Measurements from ENCODE around the gene MSANTD2.

The MSANTD2 gene

DNA sequence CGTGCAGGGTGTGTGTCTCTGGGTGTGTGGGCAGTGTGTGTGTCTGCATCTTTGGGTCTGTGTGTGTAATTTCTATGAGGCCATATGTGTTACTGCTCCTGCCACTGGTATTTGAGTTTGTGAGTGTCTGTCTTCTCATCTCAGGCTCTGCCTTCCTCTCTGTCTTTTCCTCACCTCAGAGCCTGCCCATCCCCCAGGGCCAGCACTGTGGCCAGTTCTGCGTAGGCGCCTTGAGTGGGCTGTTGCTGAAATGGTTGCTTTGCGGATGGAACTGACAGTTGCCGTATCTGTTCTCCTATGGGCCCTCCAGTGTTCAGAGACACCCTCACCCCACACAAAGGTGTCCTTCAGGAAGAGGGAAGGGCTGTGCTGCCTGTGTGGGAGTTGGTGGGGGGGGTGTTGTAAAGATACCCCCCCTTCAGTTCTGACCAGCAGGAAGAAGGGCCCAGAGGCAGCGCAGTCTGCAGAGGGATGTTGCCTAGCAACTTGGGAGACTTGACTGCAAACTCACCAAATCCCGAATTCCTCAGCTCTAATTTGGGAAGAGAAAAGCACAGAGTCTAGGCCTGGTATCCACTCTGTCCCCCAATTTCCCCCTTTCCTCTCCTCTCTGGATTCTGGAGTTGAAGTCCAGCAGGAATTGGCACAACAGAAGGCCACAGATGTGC lies 62.4 kb downstream of the MSANTD2 start:
- TF ChIP-seq, protein P1, sequence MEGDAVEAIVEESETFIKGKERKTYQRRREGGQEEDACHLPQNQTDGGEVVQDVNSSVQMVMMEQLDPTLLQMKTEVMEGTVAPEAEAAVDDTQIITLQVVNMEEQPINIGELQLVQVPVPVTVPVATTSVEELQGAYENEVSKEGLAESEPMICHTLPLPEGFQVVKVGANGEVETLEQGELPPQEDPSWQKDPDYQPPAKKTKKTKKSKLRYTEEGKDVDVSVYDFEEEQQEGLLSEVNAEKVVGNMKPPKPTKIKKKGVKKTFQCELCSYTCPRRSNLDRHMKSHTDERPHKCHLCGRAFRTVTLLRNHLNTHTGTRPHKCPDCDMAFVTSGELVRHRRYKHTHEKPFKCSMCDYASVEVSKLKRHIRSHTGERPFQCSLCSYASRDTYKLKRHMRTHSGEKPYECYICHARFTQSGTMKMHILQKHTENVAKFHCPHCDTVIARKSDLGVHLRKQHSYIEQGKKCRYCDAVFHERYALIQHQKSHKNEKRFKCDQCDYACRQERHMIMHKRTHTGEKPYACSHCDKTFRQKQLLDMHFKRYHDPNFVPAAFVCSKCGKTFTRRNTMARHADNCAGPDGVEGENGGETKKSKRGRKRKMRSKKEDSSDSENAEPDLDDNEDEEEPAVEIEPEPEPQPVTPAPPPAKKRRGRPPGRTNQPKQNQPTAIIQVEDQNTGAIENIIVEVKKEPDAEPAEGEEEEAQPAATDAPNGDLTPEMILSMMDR (IDR thresholded peaks at IDR 0.05; ENCODE audit: low read depth, low read length), result no peak
- TF ChIP-seq POLR2A (IDR thresholded peaks at IDR 0.05; ENCODE audit: extremely low read depth, insufficient read length) (no peak), MYC (IDR thresholded peaks at IDR 0.05; ENCODE audit: low read depth, low read length) (no peak)
- TF ChIP-seq, protein P2, sequence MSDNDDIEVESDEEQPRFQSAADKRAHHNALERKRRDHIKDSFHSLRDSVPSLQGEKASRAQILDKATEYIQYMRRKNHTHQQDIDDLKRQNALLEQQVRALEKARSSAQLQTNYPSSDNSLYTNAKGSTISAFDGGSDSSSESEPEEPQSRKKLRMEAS (IDR thresholded peaks at IDR 0.05; ENCODE audit: low read depth, low read length), result no peak
- H3K4me3 ChIP-seq (ENCODE audit: low read depth, low read length), result no peak overlapping the region
- DNase-seq (ENCODE audit: low read depth), result no peak

DNA sequence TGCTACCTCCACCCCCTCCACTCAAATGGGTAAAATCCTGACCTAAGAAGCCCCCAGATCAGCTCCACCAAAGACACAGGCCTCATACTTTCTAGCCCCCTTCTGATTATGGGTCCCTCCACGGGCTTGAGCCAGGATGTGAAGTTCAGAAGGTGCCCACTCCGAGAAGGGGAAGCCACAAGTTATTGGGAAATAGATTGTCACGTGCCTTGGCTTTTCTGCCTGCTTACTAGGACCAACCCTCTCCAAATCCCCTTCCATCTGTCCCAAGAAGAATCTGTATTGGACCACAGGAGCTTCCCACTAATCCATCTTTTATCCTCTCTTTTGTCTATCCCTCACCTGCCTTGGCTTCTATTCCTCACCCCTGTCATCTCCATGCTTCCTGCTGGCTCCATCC lies 63.5 kb downstream of the MSANTD2 start:
- TF ChIP-seq, protein P2 (IDR thresholded peaks at IDR 0.05; ENCODE audit: low read depth, low read length), result peak; percentile 93
- TF ChIP-seq POLR2A (IDR thresholded peaks at IDR 0.05; ENCODE audit: extremely low read depth, insufficient read length), result no peak
- DNase-seq (ENCODE audit: low read depth), result peak; percentile 71

DNA sequence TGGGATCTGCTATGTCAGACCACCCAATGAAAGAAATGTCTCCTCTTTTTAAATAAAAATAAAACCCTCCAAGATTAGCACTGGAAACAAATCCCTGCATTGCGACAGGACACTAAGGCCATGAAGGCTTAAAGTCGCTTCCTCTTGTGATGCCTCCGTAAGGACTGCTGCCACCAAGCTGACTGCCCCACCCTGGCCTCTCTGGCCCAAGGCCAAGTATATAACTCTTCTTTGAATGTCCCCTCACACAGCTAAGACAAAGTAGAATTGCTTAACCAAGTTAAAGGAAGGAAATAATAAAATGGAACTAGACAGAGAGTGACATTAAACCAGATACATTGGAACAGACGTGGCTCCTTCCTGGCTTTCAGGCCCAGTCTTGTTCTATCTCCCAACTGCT lies 68.0 kb downstream of the MSANTD2 start:
- TF ChIP-seq, protein P1 (IDR thresholded peaks at IDR 0.05; ENCODE audit: low read depth, low read length), result no peak
- TF ChIP-seq, protein P2 (IDR thresholded peaks at IDR 0.05; ENCODE audit: low read depth, low read length), result no peak
- no peak for TF ChIP-seq MYC (IDR thresholded peaks at IDR 0.05; ENCODE audit: low read depth, low read length)
- TF ChIP-seq POLR2A (IDR thresholded peaks at IDR 0.05; ENCODE audit: extremely low read depth, insufficient read length), result no peak
- no peak overlapping the region for H3K4me3 ChIP-seq (ENCODE audit: low read depth, low read length)
- peak; percentile 54 for DNase-seq (ENCODE audit: low read depth)

More for the DNA sequence above, 63.5 kb downstream of the MSANTD2 start:
- H3K4me3 ChIP-seq (ENCODE audit: low read depth, low read length), result no peak overlapping the region

DNA sequence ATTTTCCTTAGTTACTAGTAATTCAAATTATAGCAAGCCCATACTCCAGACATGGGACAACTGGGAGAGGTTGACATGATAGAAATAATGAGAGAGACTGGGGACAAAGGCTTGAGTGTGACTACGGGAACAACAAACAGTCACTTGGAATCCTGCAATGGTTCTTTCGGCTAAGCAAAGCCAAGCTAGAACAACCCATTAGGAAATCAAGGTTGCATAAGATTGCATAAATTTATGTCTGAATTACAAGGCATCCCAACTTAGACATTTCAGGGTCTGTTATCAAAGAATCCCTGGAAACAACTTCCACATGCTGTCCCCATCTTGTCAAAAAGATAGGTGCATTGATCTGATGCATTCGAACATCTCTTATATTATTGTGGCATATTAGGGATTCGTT lies 70.6 kb downstream of the MSANTD2 start:
- no peak for DNase-seq (ENCODE audit: low read depth)
- no peak for TF ChIP-seq POLR2A (IDR thresholded peaks at IDR 0.05; ENCODE audit: extremely low read depth, insufficient read length)
- TF ChIP-seq, protein P1 (IDR thresholded peaks at IDR 0.05; ENCODE audit: low read depth, low read length), result no peak
- TF ChIP-seq, protein P2 (IDR thresholded peaks at IDR 0.05; ENCODE audit: low read depth, low read length), result no peak
- TF ChIP-seq MYC (IDR thresholded peaks at IDR 0.05; ENCODE audit: low read depth, low read length), result no peak
- no peak overlapping the region for H3K4me3 ChIP-seq (ENCODE audit: low read depth, low read length)

DNA sequence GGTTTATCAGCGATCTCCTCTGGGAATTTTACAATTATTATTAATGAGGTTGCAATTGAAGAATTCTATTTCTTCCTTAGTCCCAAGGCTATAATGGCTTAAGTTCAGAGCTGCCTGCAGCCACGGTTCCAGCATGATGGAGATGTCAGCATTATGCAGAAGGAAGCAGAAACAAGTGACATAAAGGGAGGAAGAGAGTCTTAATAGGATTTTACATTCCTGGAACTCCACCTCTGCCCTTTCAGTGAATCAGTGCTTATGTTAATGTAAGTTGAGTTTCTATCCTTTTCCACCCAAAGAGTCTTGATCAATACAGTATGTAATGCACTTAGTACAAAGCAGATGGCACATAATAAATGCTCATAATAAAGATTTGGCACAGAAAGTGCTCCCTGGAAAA lies 72.1 kb downstream of the MSANTD2 start:
- TF ChIP-seq, protein P1 (IDR thresholded peaks at IDR 0.05; ENCODE audit: low read depth, low read length), result no peak
- no peak for TF ChIP-seq MYC (IDR thresholded peaks at IDR 0.05; ENCODE audit: low read depth, low read length)
- TF ChIP-seq, protein P2 (IDR thresholded peaks at IDR 0.05; ENCODE audit: low read depth, low read length), result no peak
- TF ChIP-seq POLR2A (IDR thresholded peaks at IDR 0.05; ENCODE audit: extremely low read depth, insufficient read length), result no peak
- DNase-seq (ENCODE audit: low read depth), result no peak
- no peak overlapping the region for H3K4me3 ChIP-seq (ENCODE audit: low read depth, low read length)

DNA sequence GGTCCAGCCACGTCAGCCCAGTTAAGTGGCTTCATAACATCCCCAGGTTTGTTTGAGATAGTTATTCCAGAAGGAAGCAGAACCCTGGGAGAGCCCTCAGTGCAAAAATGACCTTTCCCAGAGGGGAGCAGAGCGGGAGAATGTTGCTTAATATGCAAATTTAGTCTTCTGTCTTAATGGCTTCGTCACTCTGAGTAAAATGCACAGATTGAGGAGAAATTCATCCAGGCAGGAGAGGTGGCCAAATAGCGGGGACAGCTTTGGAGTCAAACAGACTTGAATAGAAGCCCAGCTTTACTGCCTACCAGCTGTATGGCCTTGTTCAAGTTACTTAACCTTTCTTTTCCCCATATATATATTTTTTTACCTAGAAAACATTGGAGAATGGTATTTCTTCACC lies 72.7 kb downstream of the MSANTD2 start:
- TF ChIP-seq, protein P1 (IDR thresholded peaks at IDR 0.05; ENCODE audit: low read depth, low read length), result no peak
- H3K4me3 ChIP-seq (ENCODE audit: low read depth, low read length), result no peak overlapping the region
- no peak for DNase-seq (ENCODE audit: low read depth)

Data from NB4 (cell line).